Peyer's patch (tissue), 4 donors: Measurements from ENCODE around the gene ADAMTSL3.

Experiments
- POLR2A ChIP-seq, 2 donors: fragments of 450-650 bp; IDR thresholded peaks; one replicate each; pipeline ENCODE4 v1.5.1; 2017; ENCODE audit warnings: antibody characterized with exemption in 2 of 2, mild to moderate bottlenecking in 2 of 2, moderate library complexity in 2 of 2
- TF ChIP-seq, protein P1 (sequence below), 6 experiments: fragments of 450-650 bp in 4 of 6; fragments of 200-600 bp in 2 of 6; sonication (generic) in 1 of 6; IDR thresholded peaks; one replicate each; pipeline ENCODE4 v1.5.1; 2017 to 2019; ENCODE audit warnings: antibody characterized with exemption in 6 of 6, mild to moderate bottlenecking in 3 of 6, moderate library complexity in 1 of 6

DNA sequence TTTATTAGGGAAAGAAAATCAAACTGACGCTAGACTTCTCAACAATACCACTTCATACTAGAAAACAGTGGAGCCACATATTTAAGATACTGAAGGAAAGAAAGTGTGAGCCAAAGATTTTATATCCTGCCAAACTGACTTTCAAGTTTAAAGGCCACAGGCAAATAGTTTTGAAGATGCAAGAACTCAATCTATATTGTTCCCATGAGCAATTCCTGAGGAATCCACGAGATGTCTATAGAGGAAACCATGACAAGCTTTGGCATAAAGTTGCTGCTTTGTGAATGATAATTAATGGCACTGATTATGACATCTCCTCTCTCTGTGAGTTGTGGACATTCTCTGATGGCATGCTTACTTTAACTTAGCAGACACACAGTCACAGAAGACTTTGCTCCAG is 305.6 kb downstream of the ADAMTSL3 start:
- TF ChIP-seq POLR2A (IDR thresholded peaks at IDR 0.05): no peak
- TF ChIP-seq, protein P1, sequence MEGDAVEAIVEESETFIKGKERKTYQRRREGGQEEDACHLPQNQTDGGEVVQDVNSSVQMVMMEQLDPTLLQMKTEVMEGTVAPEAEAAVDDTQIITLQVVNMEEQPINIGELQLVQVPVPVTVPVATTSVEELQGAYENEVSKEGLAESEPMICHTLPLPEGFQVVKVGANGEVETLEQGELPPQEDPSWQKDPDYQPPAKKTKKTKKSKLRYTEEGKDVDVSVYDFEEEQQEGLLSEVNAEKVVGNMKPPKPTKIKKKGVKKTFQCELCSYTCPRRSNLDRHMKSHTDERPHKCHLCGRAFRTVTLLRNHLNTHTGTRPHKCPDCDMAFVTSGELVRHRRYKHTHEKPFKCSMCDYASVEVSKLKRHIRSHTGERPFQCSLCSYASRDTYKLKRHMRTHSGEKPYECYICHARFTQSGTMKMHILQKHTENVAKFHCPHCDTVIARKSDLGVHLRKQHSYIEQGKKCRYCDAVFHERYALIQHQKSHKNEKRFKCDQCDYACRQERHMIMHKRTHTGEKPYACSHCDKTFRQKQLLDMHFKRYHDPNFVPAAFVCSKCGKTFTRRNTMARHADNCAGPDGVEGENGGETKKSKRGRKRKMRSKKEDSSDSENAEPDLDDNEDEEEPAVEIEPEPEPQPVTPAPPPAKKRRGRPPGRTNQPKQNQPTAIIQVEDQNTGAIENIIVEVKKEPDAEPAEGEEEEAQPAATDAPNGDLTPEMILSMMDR (IDR thresholded peaks at IDR 0.05): no peak
